ENCODE results near the gene COMMD7.

DNA sequence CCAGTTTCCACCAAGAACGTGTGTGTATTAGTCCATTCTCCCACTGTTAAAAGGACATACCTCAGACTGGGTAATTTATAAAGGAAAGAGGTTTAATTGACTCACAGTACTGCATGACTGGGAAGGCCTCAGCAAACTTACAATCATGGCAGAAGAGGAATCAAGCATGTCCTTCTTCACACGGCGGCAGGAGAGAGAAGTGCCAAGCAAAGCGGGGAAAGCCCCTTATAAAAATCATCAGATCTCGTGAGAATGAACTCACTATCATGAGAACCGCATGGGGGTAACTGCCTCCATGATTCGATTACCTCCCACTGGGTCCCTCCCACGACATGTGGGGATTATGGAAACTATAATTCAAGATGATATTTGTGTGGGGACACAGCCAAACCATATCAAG, 82.6 kb downstream of the COMMD7 start:
- TF ChIP-seq ZFP30 (CRISPR knock-in tag; IDR thresholded peaks at IDR 0.05) (no peak), OSR1 (CRISPR knock-in tag; IDR thresholded peaks at IDR 0.05) (no peak), ZNF565 (CRISPR knock-in tag; conservative IDR thresholded peaks at IDR 0.05; ENCODE audit: low read depth) (no peak), TCF4 (CRISPR knock-in tag; IDR thresholded peaks at IDR 0.05; ENCODE audit: borderline replicate concordance) (no peak), ZC3H10 (CRISPR knock-in tag; IDR thresholded peaks at IDR 0.05) (no peak), CSDC2 (CRISPR knock-in tag; IDR thresholded peaks at IDR 0.05) (no peak), ZFP3 (CRISPR knock-in tag; IDR thresholded peaks at IDR 0.05) (no peak), RARB (CRISPR knock-in tag; IDR thresholded peaks at IDR 0.05) (no peak)
- TF ChIP-seq, protein P1, sequence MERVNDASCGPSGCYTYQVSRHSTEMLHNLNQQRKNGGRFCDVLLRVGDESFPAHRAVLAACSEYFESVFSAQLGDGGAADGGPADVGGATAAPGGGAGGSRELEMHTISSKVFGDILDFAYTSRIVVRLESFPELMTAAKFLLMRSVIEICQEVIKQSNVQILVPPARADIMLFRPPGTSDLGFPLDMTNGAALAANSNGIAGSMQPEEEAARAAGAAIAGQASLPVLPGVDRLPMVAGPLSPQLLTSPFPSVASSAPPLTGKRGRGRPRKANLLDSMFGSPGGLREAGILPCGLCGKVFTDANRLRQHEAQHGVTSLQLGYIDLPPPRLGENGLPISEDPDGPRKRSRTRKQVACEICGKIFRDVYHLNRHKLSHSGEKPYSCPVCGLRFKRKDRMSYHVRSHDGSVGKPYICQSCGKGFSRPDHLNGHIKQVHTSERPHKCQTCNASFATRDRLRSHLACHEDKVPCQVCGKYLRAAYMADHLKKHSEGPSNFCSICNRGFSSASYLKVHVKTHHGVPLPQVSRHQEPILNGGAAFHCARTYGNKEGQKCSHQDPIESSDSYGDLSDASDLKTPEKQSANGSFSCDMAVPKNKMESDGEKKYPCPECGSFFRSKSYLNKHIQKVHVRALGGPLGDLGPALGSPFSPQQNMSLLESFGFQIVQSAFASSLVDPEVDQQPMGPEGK (CRISPR knock-in tag; IDR thresholded peaks at IDR 0.05; ENCODE audit: borderline replicate concordance), result no peak
- TF ChIP-seq, protein P2, sequence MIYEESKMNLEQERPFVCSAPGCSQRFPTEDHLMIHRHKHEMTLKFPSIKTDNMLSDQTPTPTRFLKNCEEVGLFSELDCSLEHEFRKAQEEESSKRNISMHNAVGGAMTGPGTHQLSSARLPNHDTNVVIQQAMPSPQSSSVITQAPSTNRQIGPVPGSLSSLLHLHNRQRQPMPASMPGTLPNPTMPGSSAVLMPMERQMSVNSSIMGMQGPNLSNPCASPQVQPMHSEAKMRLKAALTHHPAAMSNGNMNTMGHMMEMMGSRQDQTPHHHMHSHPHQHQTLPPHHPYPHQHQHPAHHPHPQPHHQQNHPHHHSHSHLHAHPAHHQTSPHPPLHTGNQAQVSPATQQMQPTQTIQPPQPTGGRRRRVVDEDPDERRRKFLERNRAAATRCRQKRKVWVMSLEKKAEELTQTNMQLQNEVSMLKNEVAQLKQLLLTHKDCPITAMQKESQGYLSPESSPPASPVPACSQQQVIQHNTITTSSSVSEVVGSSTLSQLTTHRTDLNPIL (CRISPR knock-in tag; IDR thresholded peaks at IDR 0.05; ENCODE audit: low read depth), result no peak
- TF ChIP-seq, protein P3, sequence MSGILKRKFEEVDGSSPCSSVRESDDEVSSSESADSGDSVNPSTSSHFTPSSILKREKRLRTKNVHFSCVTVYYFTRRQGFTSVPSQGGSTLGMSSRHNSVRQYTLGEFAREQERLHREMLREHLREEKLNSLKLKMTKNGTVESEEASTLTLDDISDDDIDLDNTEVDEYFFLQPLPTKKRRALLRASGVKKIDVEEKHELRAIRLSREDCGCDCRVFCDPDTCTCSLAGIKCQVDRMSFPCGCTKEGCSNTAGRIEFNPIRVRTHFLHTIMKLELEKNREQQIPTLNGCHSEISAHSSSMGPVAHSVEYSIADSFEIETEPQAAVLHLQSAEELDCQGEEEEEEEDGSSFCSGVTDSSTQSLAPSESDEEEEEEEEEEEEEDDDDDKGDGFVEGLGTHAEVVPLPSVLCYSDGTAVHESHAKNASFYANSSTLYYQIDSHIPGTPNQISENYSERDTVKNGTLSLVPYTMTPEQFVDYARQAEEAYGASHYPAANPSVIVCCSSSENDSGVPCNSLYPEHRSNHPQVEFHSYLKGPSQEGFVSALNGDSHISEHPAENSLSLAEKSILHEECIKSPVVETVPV (CRISPR knock-in tag; IDR thresholded peaks at IDR 0.05), result no peak

All from SK-N-SH treated with all-trans-retinoic acid at 6 μM for 48 hours (cell line).